C4-2B (cell line): ENCODE data around the gene PRKAG2.

ENCODE experiments used
- ZFX ChIP-seq: fragments of 450-650 bp; IDR thresholded peaks from 2 replicates; pipeline ENCODE4 v1.6.1; 2017
- TF ChIP-seq, protein P1 (sequence below): fragments of 450-650 bp; conservative IDR thresholded peaks from 2 replicates; pipeline ENCODE4 v1.5.1; 2017; ENCODE audit warnings: mild to moderate bottlenecking

DNA sequence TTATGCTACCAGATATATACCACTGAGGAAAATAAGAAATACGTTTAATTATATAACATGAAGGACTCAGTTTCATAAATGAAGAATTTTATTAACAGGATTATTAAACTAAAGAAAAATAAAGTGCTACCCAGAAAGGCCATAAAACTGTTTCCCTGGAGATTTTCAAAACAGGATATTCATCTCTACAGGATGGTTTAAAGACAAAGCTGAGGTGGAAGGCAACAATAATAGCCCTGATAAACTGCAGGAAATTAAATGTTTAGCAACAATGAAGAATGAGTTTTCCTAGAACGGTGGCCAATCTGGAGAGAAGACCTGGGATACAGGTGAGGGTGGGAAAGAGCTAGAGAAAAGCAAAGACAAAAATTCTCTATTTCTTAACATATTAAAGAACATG, 369.1 kb downstream of the PRKAG2 start:
- TF ChIP-seq, protein P1, sequence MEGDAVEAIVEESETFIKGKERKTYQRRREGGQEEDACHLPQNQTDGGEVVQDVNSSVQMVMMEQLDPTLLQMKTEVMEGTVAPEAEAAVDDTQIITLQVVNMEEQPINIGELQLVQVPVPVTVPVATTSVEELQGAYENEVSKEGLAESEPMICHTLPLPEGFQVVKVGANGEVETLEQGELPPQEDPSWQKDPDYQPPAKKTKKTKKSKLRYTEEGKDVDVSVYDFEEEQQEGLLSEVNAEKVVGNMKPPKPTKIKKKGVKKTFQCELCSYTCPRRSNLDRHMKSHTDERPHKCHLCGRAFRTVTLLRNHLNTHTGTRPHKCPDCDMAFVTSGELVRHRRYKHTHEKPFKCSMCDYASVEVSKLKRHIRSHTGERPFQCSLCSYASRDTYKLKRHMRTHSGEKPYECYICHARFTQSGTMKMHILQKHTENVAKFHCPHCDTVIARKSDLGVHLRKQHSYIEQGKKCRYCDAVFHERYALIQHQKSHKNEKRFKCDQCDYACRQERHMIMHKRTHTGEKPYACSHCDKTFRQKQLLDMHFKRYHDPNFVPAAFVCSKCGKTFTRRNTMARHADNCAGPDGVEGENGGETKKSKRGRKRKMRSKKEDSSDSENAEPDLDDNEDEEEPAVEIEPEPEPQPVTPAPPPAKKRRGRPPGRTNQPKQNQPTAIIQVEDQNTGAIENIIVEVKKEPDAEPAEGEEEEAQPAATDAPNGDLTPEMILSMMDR = no peak
- no peak for TF ChIP-seq ZFX
